WI38 (cell line): ENCODE results near the gene OR6C75.
"Not testable (repeated sequence)": the region's sequence is repeated elsewhere in the genome, so short reads cannot be mapped to it uniquely, and the experiment has no call there.

ENCODE experiments used
- H3K4me3 ChIP-seq: 2 replicates; pipeline ENCODE4 v1.5.1; 2011; ENCODE audit warnings: low read depth, mild to moderate bottlenecking, control low read depth, low read length
- TF ChIP-seq, protein P1 (sequence below): IDR thresholded peaks from 2 replicates; pipeline ENCODE4 v1.5.1; 2012; ENCODE audit warnings: low read depth, mild to moderate bottlenecking, control low read depth, low read length

OR6C75 gene

DNA sequence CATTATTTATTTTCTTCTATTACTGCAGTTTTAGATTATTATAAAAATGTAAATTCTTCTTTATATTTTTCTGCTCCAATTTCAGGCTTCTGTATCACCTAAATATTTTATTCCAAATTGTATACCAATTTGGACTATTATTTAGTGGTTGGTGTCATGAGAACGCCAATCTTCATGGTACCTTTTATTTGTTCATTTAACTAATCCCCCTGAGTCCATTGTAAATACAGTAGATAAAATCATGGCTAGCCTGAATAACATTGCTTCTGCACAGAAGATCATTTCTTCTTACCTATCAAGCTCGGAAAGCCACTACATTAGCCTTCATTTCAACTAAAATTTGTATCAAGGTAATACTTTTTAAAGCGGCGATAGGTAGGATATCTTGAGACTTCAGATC lies at the start of gene OR6C75:
OR6C75 (plus strand) TSS at position 301 of the 400 bp plus-strand sequence. CDS start 2,136 bp downstream, outside the sequence.
- TF ChIP-seq, protein P1, sequence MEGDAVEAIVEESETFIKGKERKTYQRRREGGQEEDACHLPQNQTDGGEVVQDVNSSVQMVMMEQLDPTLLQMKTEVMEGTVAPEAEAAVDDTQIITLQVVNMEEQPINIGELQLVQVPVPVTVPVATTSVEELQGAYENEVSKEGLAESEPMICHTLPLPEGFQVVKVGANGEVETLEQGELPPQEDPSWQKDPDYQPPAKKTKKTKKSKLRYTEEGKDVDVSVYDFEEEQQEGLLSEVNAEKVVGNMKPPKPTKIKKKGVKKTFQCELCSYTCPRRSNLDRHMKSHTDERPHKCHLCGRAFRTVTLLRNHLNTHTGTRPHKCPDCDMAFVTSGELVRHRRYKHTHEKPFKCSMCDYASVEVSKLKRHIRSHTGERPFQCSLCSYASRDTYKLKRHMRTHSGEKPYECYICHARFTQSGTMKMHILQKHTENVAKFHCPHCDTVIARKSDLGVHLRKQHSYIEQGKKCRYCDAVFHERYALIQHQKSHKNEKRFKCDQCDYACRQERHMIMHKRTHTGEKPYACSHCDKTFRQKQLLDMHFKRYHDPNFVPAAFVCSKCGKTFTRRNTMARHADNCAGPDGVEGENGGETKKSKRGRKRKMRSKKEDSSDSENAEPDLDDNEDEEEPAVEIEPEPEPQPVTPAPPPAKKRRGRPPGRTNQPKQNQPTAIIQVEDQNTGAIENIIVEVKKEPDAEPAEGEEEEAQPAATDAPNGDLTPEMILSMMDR = no peak
- H3K4me3 ChIP-seq = no peak within 1 kb of the TSS

DNA sequence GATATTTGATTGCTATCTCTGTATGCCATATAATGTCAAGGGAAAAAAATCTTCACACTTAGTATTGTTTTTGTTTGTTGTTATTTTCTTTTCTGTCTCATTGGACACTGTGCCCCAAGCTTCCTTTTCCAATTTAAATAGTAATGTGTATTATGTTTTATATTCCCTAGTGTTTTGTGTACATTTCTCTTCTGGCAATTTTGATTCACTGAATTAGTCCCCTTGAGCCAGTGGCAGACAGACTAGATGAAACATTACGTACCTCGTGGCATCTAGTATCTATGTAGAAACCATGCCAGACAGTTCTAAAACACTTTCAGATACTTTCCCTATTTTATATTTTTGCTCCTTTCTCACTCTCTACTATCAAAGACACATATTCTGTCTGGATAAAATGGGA lies 48.7 kb upstream of the OR6C75 start, which contains the start of gene OR6C1:
OR6C1 (plus strand) TSS at position 301 of the 400 bp plus-strand sequence. CDS start 6,257 bp downstream, outside the sequence.
- H3K4me3 ChIP-seq = no peak within 1 kb of the TSS
- TF ChIP-seq, protein P1 = no peak

DNA sequence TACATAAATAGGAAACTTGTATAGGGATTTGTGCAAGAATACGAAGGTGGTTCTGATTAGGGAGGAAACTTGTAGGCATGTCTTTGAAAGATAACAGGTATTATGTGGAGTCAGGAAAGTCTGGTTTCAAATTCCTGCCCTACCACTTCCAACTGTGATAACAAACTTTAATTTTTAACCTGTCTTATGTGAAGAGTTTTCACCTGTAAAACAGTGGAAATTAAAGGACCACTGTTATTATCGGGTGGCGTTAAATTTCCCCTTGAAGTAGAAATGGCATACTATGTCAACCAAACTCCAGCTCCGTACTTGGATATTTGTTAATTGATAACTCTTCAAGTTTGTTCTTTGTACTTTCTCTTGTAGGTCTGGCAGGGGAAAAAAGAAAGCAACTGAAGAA lies 42.6 kb upstream of the OR6C75 start:
- no peak overlapping the region for H3K4me3 ChIP-seq
- TF ChIP-seq, protein P1 = no peak

DNA sequence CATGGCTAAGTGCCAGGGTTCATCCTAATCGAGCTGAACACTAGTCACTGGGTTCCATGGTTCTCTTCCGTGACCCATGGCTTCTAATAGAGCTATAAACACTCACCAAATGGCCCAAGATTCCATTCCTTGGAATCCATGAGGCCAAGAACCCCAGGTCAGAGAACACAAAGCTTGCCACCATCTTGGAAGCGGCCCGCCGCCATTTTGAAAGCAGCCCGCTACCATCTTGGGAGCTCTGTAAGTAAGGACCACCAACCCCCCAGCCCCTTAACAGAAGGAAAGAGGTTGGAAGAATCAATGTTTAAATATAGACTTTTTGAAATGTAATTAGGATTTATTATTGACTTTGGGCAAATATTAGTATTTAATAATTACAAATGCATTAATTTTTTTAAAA lies 37.0 kb upstream of the OR6C75 start:
- H3K4me3 ChIP-seq = not testable (repeated sequence)

DNA sequence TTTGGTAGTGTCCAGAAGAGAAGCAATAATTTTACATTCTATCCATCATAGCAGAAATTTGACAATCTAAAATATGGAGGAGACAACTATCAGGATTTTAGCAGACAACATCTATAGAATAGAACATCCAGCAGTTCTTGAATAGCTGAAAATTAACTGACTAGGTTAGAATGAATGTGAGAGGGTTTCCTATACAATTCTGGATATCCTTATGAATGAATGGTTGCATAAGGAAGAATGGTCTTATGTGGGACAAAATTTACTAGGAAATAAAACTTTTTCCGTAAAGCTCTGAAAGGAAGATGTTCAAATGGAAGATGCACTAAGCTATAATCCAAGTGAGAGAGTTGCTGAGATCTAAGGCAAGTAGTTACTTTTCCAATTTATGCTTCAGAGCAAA lies 32.3 kb upstream of the OR6C75 start, which contains the start of gene OR6C3:
OR6C3 (plus strand) TSS at position 301 of the 400 bp plus-strand sequence. CDS start 955 bp downstream, outside the sequence.
- TF ChIP-seq, protein P1 = no peak
- H3K4me3 ChIP-seq = no peak within 1 kb of the TSS

DNA sequence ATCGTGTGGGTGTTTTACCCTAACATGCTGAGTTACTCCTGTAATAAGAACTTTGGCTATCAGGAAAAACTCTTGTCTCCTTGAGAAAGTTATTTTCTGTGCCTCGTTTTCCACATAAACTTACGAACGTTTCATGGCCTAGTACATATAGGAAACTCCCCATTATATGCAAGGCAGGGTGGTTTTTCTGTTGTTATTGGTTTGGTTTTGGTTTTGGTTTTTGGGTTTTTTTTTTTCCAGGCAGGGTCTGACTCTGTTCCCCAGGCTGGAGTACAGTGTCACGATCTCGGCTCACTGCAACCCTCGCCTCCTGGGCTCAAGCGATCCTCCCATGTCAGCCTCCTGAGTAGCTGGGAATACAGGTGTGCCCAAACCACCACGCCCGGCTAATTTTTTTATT lies 26.8 kb upstream of the OR6C75 start:
- no peak overlapping the region for H3K4me3 ChIP-seq
- TF ChIP-seq, protein P1 = no peak

DNA sequence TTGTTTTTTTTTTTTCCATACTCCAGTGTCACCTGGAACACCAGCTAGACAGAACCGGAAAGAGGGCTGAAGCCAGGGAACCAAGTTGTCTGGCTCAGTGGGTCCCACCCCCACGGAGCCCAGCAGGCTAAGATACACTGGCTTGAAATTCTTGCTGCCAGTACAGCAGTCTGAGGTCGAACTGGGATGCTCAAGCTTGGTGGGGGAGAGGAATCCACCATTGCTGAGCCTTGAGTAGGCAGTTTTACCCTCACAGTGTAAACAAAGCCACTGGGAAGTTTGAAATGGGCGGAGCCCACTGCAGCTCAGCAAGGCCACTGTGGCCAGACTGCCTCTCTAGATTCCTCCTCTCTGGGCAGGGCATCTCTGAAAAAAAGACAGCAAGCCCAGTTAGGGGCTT lies 7.4 kb upstream of the OR6C75 start:
- not testable (repeated sequence) for H3K4me3 ChIP-seq

DNA sequence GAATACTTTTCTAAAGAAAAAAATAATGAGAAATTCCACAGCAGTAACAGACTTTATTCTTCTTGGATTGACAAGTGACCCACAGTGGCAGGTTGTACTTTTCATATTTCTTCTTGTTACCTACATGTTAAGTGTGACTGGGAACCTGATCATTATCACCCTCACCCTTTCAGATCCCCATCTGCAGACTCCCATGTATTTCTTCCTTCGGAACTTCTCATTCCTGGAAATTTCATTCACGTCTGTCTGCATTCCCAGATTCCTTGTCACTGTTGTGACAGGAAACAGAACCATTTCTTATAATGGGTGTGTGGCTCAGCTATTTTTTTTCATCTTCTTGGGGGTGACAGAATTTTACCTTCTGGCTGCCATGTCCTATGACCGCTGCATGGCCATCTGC lies 2.3 kb downstream of the OR6C75 start:
- no peak overlapping the region for H3K4me3 ChIP-seq
- TF ChIP-seq, protein P1 = no peak
